C4-2B (cell line): ENCODE measurements around the gene TRDMT1.

ENCODE experiments used
- CTCF ChIP-seq: fragments of 450-650 bp; conservative IDR thresholded peaks from 2 replicates; pipeline ENCODE4 v1.5.1; 2017; ENCODE audit warnings: mild to moderate bottlenecking
- ZFX ChIP-seq: fragments of 450-650 bp; IDR thresholded peaks from 2 replicates; pipeline ENCODE4 v1.6.1; 2017

- TF ChIP-seq CTCF, result no peak
- no peak for TF ChIP-seq ZFX
These were observed 56.7 kb downstream of the TRDMT1 start for GRCh38 chr10:17144757-17145156.
